ENCODE data around the gene MCRS1.
"Not testable (repeated sequence)": the region's sequence is repeated elsewhere in the genome, so short reads cannot be mapped to it uniquely, and the experiment has no call there.

MCRS1 gene

GRCh38 chr12:49537752-49538509 is 30.0 kb downstream of the MCRS1 start:
- in situ Hi-C loops (cut with MboI; ENCODE audit: low pct_unique_long_range_greater_than_20kb, low sequenced_read_pairs, unreplicated experiment), result no loop called here
- no peak for TF ChIP-seq CTCF (IDR thresholded peaks at IDR 0.05; ENCODE audit: extremely low read depth, insufficient read depth, missing control alignments)
- peak; percentile 57 for DNase-seq (ENCODE audit: low spot score)

GRCh38 chr12:49537231-49537751 is 30.7 kb downstream of the MCRS1 start:
- TF ChIP-seq CTCF (IDR thresholded peaks at IDR 0.05; ENCODE audit: extremely low read depth, insufficient read depth, missing control alignments), result no peak
- in situ Hi-C loops (cut with MboI; ENCODE audit: low pct_unique_long_range_greater_than_20kb, low sequenced_read_pairs, unreplicated experiment), result no loop called here
- peak; percentile 19 for DNase-seq (ENCODE audit: low spot score)

DNA sequence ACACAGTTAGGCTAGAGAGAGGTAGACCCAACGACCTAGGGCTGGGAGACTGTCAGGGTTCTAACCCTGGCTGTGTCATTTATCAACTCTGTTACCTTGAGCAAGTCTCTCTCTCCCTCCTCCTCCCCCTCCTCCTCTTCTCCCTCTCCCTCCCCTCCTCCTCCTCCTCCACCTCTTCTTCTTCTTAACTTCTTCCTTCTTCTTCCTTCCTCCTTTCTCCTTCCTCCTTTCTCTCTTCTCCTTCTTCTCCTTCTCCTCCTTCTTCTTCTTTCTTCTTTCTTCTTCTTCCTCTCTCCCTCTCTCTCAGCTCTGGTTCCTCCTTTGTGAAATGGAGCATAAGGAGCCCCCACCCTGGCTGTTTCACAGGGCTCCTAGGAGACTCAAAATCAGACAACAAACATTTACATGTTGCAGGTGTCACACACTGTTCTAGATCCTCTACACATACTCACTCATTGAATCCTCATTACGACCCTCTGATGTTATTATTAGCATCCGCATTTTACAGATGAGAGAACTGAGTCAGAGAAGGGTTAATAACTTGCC is 31.3 kb downstream of the MCRS1 start:
- in situ Hi-C loops (cut with MboI; ENCODE audit: low pct_unique_long_range_greater_than_20kb, low sequenced_read_pairs, unreplicated experiment), result no loop called here
- no peak for TF ChIP-seq CTCF (IDR thresholded peaks at IDR 0.05; ENCODE audit: extremely low read depth, insufficient read depth, missing control alignments)
- DNase-seq (ENCODE audit: low spot score), result no peak

- TF ChIP-seq CTCF (IDR thresholded peaks at IDR 0.05; ENCODE audit: extremely low read depth, insufficient read depth, missing control alignments), result no peak
- peak; percentile 18 for DNase-seq (ENCODE audit: low spot score)
- in situ Hi-C loops (cut with MboI; ENCODE audit: low pct_unique_long_range_greater_than_20kb, low sequenced_read_pairs, unreplicated experiment), result no loop called here
Observed at GRCh38 chr12:49535921-49536525, 31.9 kb downstream of the MCRS1 start.

- in situ Hi-C loops (cut with MboI; ENCODE audit: low pct_unique_long_range_greater_than_20kb, low sequenced_read_pairs, unreplicated experiment), result no loop called here
- DNase-seq (ENCODE audit: low spot score), result no peak
- no peak for TF ChIP-seq CTCF (IDR thresholded peaks at IDR 0.05; ENCODE audit: extremely low read depth, insufficient read depth, missing control alignments)
Observed at GRCh38 chr12:49534731-49535278, 33.1 kb downstream of the MCRS1 start.

DNA sequence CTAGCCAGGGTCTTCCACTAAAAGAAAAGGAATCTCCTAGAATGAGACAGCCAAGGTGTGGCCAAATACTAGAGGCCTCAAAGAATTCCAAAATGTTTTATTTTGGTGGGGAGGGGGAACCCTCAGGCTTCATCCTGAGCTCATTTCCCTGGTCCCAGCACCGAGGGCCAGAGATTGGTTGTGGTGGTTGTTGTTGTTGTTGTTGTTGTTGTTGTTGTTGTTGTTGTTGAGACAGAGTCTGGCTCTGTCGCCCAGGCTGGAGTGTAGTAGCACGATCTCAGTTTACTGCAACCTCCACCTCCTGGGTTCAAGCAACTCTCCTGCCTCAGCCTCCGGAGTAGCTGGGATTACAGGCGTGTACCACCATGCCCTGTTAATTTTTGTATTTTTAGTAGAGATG is 33.8 kb downstream of the MCRS1 start:
- in situ Hi-C loops (cut with MboI; ENCODE audit: low pct_unique_long_range_greater_than_20kb, low sequenced_read_pairs, unreplicated experiment), result not testable (repeated sequence)

DNA sequence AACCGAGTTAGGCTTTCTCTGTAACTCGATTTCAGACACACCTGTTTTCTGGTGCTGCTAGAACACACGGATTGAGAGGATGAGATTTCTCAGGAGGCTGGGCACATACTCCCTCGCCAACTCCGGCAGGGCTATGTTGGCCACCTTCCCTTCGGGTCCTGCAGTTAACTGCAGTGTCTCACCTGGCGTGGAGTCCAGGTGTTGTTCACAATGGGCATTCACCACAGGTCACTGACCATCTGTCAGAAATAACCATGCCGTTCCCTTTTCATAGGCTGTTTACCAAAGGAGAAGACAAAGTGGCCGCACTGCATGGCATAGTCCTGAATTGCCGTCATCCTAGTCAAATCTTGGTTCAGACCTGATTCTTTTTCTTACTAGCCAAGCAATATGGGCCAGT is 34.6 kb downstream of the MCRS1 start:
- in situ Hi-C loops (cut with MboI; ENCODE audit: low pct_unique_long_range_greater_than_20kb, low sequenced_read_pairs, unreplicated experiment), result no loop called here
- DNase-seq (ENCODE audit: low spot score), result no peak

More for the DNA sequence above, 33.8 kb downstream of the MCRS1 start:
- not testable (repeated sequence) for DNase-seq (ENCODE audit: low spot score)

More for the DNA sequence above, 34.6 kb downstream of the MCRS1 start:
- TF ChIP-seq CTCF (IDR thresholded peaks at IDR 0.05; ENCODE audit: extremely low read depth, insufficient read depth, missing control alignments), result no peak

Measured in GM13977 (cell line).